Measurements from ENCODE around the gene SRMS. TPM values are rescaled to one million over a fixed set of nuclear protein-coding genes. Genes with fewer than 3 reads are reported as not detected.

The SRMS gene
- total RNA-seq, 1 donor from 2014 or later: not detected

GRCh38 chr20:63567136-63567385 lies 19.5 kb upstream of the SRMS start:
- Mint-ChIP-seq H3K4me1 (ENCODE audit: unreplicated experiment) (no peaks in the 10 kb centered on the region), H3K27ac (ENCODE audit: unreplicated experiment) (no peak overlapping the region), H3K4me3 (ENCODE audit: unreplicated experiment) (no peak overlapping the region), H3K36me3 (ENCODE audit: unreplicated experiment) (no peaks in the 10 kb centered on the region), H3K27me3 (ENCODE audit: unreplicated experiment) (no peaks in the 10 kb centered on the region), H3K9me3 (ENCODE audit: unreplicated experiment) (no peaks in the 10 kb centered on the region)
- DNase-seq (ENCODE audit: extremely low spot score, unreplicated experiment): no peak
- no peak for TF ChIP-seq CTCF (IDR thresholded peaks at IDR 0.05)

DNA sequence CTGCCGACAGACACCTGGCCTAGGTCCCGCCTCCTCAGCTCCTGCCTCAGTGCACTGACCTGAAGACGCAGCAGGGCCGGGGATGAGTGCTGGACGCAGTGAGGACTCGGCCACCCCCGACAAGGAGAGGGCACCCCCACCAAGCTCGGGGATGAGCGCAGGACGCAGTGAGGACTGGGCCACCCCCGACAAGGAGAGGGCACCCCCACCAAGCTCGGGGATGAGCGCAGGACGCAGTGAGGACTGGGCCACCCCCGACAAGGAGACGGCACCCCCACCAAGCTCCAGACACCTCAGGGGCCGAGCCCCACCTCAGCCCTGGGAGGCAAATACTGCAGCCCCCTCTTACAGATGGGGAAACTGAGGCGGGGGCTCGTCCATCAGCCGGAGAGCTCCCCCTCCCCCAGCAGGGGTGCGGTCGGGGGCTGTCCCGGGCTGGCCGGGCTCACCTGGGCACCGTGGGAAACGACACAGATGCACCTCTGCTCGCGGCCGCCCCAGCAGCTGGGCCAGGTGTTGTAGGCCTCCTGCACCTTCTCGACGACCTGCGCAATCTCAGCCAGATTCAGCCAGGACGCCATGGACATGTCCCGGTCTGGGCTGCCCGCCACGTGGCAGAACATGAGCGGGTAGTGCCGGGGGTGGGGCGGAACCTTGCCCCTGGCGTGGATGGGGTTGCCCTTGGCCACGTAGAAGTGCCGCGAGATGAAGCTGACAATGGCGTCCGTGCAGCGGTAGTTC lies 19.0 kb upstream of the SRMS start:
- Mint-ChIP-seq H3K4me1 (ENCODE audit: unreplicated experiment) (no peaks in the 10 kb centered on the region), H3K27me3 (ENCODE audit: unreplicated experiment) (no peaks in the 10 kb centered on the region)
- no peak for TF ChIP-seq CTCF (IDR thresholded peaks at IDR 0.05)

DNA sequence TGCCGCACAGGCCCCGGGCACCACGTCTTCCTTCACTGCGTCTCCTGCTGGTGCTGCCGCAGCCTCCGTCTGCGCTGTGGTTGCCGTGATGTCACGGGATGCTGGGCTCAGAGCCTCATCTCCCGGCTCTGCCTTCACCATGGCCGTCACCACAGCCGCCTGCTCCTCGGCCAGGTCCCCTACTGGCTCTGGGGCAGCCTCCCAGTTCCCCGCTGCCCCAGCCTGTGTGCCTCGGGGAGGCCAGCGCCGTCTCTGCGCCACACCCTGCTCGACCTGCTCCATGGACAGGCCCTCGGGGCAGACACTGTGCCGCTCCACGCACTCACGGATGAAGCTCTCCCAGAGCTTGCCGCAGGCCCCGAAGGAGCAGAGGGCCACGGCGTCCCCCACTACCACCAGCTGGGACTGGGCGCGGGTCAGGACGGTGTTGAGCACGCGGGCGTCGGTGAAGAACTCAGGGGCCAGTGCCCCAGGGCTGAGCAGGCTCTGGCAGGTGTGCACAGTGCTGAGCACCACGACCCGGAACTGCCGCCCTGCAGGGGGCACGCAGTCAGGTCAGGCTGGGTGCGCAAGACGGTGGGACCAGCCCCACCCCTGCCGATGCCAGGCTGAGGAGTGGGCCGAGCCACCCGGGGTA lies 18.3 kb upstream of the SRMS start:
- Mint-ChIP-seq H3K27me3 (ENCODE audit: unreplicated experiment) (no peaks in the 10 kb centered on the region), H3K4me3 (ENCODE audit: unreplicated experiment) (no peak overlapping the region)

More for the DNA sequence above, 19.0 kb upstream of the SRMS start:
- Mint-ChIP-seq H3K27ac (ENCODE audit: unreplicated experiment) (no peak overlapping the region), H3K36me3 (ENCODE audit: unreplicated experiment) (no peaks in the 10 kb centered on the region), H3K9me3 (ENCODE audit: unreplicated experiment) (no peaks in the 10 kb centered on the region), H3K4me3 (ENCODE audit: unreplicated experiment) (no peak overlapping the region)
- DNase-seq (ENCODE audit: extremely low spot score, unreplicated experiment): no peak

DNA sequence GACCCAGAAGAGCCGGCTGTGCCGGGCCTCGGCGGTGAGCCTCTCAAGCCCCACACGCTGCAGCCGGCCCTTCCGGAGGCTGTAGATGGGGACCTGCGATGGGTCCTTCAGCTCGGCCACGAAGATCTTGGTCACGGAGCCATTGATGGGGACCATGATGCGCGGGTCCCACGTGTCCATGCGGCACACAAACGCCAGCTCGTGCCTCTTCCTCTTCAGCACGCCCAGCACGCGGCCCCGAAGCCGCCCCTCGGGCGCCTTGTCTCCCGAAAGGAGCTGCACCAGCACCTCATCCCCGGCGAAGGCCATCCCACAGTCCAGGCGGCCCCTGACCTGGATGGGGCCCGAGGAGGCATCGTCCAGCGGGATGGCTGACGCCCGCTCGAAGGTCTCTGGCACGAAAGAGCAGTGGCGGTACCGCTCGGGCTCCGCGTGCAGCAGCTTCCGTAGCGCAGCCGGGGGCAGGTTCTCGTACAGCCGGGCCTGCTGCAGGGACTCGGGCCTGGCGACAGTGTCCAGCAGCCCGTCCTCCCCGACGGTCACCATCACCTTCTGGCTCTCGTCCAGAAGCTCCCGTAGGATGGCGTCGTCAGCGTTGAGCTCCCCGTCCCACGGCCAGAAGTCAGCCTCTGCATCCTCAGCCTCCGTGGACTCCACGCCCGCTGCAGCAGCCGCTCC lies 17.6 kb upstream of the SRMS start:
- Mint-ChIP-seq H3K27me3 (ENCODE audit: unreplicated experiment) (no peaks in the 10 kb centered on the region), H3K27ac (ENCODE audit: unreplicated experiment) (no peak overlapping the region), H3K9me3 (ENCODE audit: unreplicated experiment) (no peaks in the 10 kb centered on the region), H3K36me3 (ENCODE audit: unreplicated experiment) (peaks cover 4% of the 10 kb centered on the region), H3K4me1 (ENCODE audit: unreplicated experiment) (peaks cover 2% of the 10 kb centered on the region), H3K4me3 (ENCODE audit: unreplicated experiment) (no peak overlapping the region)
- no peak for TF ChIP-seq CTCF (IDR thresholded peaks at IDR 0.05)
- no peak for DNase-seq (ENCODE audit: extremely low spot score, unreplicated experiment)

More for the DNA sequence above, 18.3 kb upstream of the SRMS start:
- no peak for TF ChIP-seq CTCF (IDR thresholded peaks at IDR 0.05)
- Mint-ChIP-seq H3K4me1 (ENCODE audit: unreplicated experiment) (no peaks in the 10 kb centered on the region), H3K27ac (ENCODE audit: unreplicated experiment) (no peak overlapping the region), H3K36me3 (ENCODE audit: unreplicated experiment) (no peaks in the 10 kb centered on the region), H3K9me3 (ENCODE audit: unreplicated experiment) (no peaks in the 10 kb centered on the region)
- DNase-seq (ENCODE audit: extremely low spot score, unreplicated experiment): no peak
